HepG2 (cell line): ENCODE measurements around the gene SERPIND1.

ENCODE experiments used
- CENPT ChIP-seq: sonication (generic); formaldehyde crosslinking; IDR thresholded peaks from 2 replicates; pipeline ENCODE4 v1.8.0; 2022; ENCODE audit warnings: low read depth, mild to moderate bottlenecking, moderate library complexity, missing genetic modification reagents
- EP300 ChIP-seq, 3 experiments: sonication (generic) in 1 of 3; formaldehyde crosslinking in 1 of 3; IDR thresholded peaks; 2 replicates each; pipeline versions ENCODE4 v1.5.1 to v1.6.1; 2011 to 2020; ENCODE audit warnings: low read depth in 2 of 3, low read length in 2 of 3, borderline replicate concordance in 1 of 3, improper control_type of control experiment in 1 of 3, mild to moderate bottlenecking in 1 of 3, missing genetic modification reagents in 1 of 3, moderate library complexity in 1 of 3
- PTBP1 ChIP-seq: fragments of 200-400 bp; formaldehyde crosslinking; IDR thresholded peaks from 2 replicates; pipeline ENCODE4 v1.6.1; 2018; ENCODE audit warnings: low read length, low read depth; ENCODE audit not compliant: poor library complexity, severe bottlenecking
- SP5 ChIP-seq: IDR thresholded peaks from 2 replicates; pipeline ENCODE4 v1.6.1; 2016; ENCODE audit warnings: low read depth, borderline replicate concordance
- TBP ChIP-seq: sonication (generic); formaldehyde crosslinking; IDR thresholded peaks from 2 replicates; pipeline ENCODE4 v1.5.0; 2020; ENCODE audit warnings: missing genetic modification reagents
- ZBTB1 ChIP-seq: sonication (generic); formaldehyde crosslinking; IDR thresholded peaks from 2 replicates; pipeline ENCODE4 v1.4.0; 2020; ENCODE audit warnings: missing genetic modification reagents, borderline replicate concordance
- ZBTB7A ChIP-seq: sonication (generic); formaldehyde crosslinking; IDR thresholded peaks from 2 replicates; pipeline ENCODE4 v1.8.0; 2022; ENCODE audit warnings: mild to moderate bottlenecking, missing genetic modification reagents
- ZFP41 ChIP-seq: sonication (generic); formaldehyde crosslinking; IDR thresholded peaks from 2 replicates; pipeline ENCODE4 v1.4.0; 2020; ENCODE audit warnings: mild to moderate bottlenecking, missing genetic modification reagents, borderline replicate concordance
- ZMAT5 ChIP-seq: sonication (generic); formaldehyde crosslinking; IDR thresholded peaks from 2 replicates; pipeline ENCODE4 v1.5.0; 2020; ENCODE audit warnings: mild to moderate bottlenecking, low read depth, missing genetic modification reagents, borderline replicate concordance
- ZNF230 ChIP-seq: sonication (generic); formaldehyde crosslinking; IDR thresholded peaks from 2 replicates; pipeline ENCODE4 v1.4.0; 2020; ENCODE audit warnings: mild to moderate bottlenecking, missing genetic modification reagents
- ZNF616 ChIP-seq: sonication (generic); formaldehyde crosslinking; IDR thresholded peaks from 2 replicates; pipeline ENCODE4 v1.5.0; 2020; ENCODE audit warnings: low read depth, mild to moderate bottlenecking, missing genetic modification reagents
- TF ChIP-seq, protein P1 (sequence below): sonication (generic); formaldehyde crosslinking; IDR thresholded peaks from 2 replicates; pipeline ENCODE4 v1.5.0; 2020; ENCODE audit warnings: mild to moderate bottlenecking, missing genetic modification reagents, moderate library complexity

GRCh38 chr22:20815477-20816050 lies 41.7 kb downstream of the SERPIND1 start:
- TF ChIP-seq ZBTB1 (CRISPR knock-in tag) (no peak), CENPT (CRISPR knock-in tag) (no peak), TBP (CRISPR knock-in tag) (no peak), EP300 (IDR thresholded peaks at IDR 0.05; ENCODE audit: low read depth in 2 of 2, low read length in 2 of 2) (no peak), EP300 (CRISPR knock-in tag; IDR thresholded peaks at IDR 0.05; ENCODE audit: borderline replicate concordance) (no peak), SP5 (no peak), PTBP1 (no peak), ZNF616 (CRISPR knock-in tag) (no peak), ZBTB7A (CRISPR knock-in tag) (no peak), ZNF230 (no peak), ZMAT5 (no peak), ZFP41 (no peak)
- TF ChIP-seq, protein P1, sequence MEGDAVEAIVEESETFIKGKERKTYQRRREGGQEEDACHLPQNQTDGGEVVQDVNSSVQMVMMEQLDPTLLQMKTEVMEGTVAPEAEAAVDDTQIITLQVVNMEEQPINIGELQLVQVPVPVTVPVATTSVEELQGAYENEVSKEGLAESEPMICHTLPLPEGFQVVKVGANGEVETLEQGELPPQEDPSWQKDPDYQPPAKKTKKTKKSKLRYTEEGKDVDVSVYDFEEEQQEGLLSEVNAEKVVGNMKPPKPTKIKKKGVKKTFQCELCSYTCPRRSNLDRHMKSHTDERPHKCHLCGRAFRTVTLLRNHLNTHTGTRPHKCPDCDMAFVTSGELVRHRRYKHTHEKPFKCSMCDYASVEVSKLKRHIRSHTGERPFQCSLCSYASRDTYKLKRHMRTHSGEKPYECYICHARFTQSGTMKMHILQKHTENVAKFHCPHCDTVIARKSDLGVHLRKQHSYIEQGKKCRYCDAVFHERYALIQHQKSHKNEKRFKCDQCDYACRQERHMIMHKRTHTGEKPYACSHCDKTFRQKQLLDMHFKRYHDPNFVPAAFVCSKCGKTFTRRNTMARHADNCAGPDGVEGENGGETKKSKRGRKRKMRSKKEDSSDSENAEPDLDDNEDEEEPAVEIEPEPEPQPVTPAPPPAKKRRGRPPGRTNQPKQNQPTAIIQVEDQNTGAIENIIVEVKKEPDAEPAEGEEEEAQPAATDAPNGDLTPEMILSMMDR (CRISPR knock-in tag): no peak
